Sigmoid colon (tissue), 7 donors: Measurements from ENCODE around the gene LYPD1. TPM values are rescaled to one million over a fixed set of nuclear protein-coding genes. Genes with fewer than 3 reads are reported as not detected.
"Not testable (repeated sequence)": the region's sequence is repeated elsewhere in the genome, so short reads cannot be mapped to it uniquely, and the experiment has no call there.

Experiments used
- DNase-seq: peaks from one replicate; pipeline ENCODE4 v3.0.0-alpha.2; 2019
- H3K27ac ChIP-seq, 4 donors: fragments of 200-600 bp; sonication (generic); one replicate each; pipeline ENCODE4 v1.5.1; 2016 to 2019; ENCODE audit warnings: mild to moderate bottlenecking in 1 of 4
- H3K27me3 ChIP-seq, 3 donors: fragments of 200-600 bp; sonication (generic); one replicate each; pipeline ENCODE4 v1.5.1; 2019; ENCODE audit warnings: mild to moderate bottlenecking in 1 of 3
- H3K36me3 ChIP-seq, 4 donors: fragments of 200-600 bp; sonication (generic); one replicate each; pipeline ENCODE4 v1.5.1; 2016 to 2019
- H3K4me1 ChIP-seq, 4 donors: fragments of 200-600 bp; sonication (generic); one replicate each; pipeline ENCODE4 v1.5.1; 2017 to 2019
- H3K4me3 ChIP-seq, 4 donors: fragments of 200-600 bp; sonication (generic); one replicate each; pipeline ENCODE4 v1.5.1; 2017 to 2019; ENCODE audit warnings: mild to moderate bottlenecking in 2 of 4, moderate library complexity in 1 of 4
- H3K9me3 ChIP-seq, 4 donors: fragments of 200-600 bp in 3 of 4; sonication (generic) in 3 of 4; one replicate each; pipeline versions ENCODE4 v1.5.1 to v1.6.1; 2013 to 2019
- EP300 ChIP-seq, 4 donors: sonication (generic); formaldehyde crosslinking; IDR thresholded peaks; one replicate each; pipeline ENCODE4 v1.6.1; 2017; ENCODE audit warnings: antibody characterized with exemption in 4 of 4
- POLR2A ChIP-seq, 2 donors: fragments of 450-650 bp; IDR thresholded peaks; one replicate each; pipeline ENCODE4 v1.6.1; 2016; ENCODE audit warnings: antibody characterized with exemption in 2 of 2, mild to moderate bottlenecking in 2 of 2, moderate library complexity in 2 of 2
- POLR2AphosphoS5 ChIP-seq, 4 donors: sonication (generic); formaldehyde crosslinking; IDR thresholded peaks; one replicate each; pipeline ENCODE4 v1.6.1; 2017; ENCODE audit warnings: antibody characterized with exemption in 4 of 4
- WGBS, 2 donors: extraction: QIAGEN DNeasy Blood & Tissue Kit; methylation state at CpG; one replicate each; pipeline ENCODE4 v1.1.7; 2013; 5-methylcytosine and 5-hydroxymethylcytosine counted together
- intact Hi-C: fragments of 100-400 bp; cut with DNase I; formaldehyde crosslinking; loops from one replicate; pipeline ENCODE4 v1.15.1; 2023
- polyA plus RNA-seq, 3 donors: library from polyadenylated mRNA; stranded (reverse); fragments of 200-250 nt; gene quantifications; one replicate each; pipeline ENCODE4 v1.2.3, GENCODE V29; 2013
- total RNA-seq, 4 donors: library from RNA; depleted of rRNA; stranded (reverse); fragments of >200 nt; gene quantifications; one replicate each; pipeline ENCODE4 v1.1.0, GENCODE V29; 2016
- TF ChIP-seq, protein P1 (sequence below), 4 experiments: fragments of 450-650 bp in 3 of 4; fragments of 200-600 bp in 1 of 4; IDR thresholded peaks; one replicate each; pipeline ENCODE4 v1.5.1; 2016 to 2019; ENCODE audit warnings: antibody characterized with exemption in 4 of 4, mild to moderate bottlenecking in 3 of 4, moderate library complexity in 2 of 4
- donor health status: healthy with polysubstance abuse.
- donor health status: Bipolar disorder and iron deficiency.
- donor health status: healthy.

LYPD1 gene
- total and polyA plus RNA-seq, 7 donors = 0.82 to 8.0 (median 2.6) TPM; not detected in 1

GRCh38 chr2:132703396-132703795, 33.4 kb upstream of the LYPD1 start:
- no peak overlapping the region for H3K27ac ChIP-seq
- H3K36me3 ChIP-seq = no peaks in the 10 kb centered on the region
- H3K27me3 ChIP-seq = no peaks in the 10 kb centered on the region
- intact Hi-C loops = no loop called here
- no peak overlapping the region for H3K4me3 ChIP-seq
- DNase-seq = no peak
- H3K4me1 ChIP-seq = no peaks in the 10 kb centered on the region
- WGBS, 2 donors = 80 to 86% methylated on average over 4 of the region's 4 CpGs
- TF ChIP-seq, protein P1, sequence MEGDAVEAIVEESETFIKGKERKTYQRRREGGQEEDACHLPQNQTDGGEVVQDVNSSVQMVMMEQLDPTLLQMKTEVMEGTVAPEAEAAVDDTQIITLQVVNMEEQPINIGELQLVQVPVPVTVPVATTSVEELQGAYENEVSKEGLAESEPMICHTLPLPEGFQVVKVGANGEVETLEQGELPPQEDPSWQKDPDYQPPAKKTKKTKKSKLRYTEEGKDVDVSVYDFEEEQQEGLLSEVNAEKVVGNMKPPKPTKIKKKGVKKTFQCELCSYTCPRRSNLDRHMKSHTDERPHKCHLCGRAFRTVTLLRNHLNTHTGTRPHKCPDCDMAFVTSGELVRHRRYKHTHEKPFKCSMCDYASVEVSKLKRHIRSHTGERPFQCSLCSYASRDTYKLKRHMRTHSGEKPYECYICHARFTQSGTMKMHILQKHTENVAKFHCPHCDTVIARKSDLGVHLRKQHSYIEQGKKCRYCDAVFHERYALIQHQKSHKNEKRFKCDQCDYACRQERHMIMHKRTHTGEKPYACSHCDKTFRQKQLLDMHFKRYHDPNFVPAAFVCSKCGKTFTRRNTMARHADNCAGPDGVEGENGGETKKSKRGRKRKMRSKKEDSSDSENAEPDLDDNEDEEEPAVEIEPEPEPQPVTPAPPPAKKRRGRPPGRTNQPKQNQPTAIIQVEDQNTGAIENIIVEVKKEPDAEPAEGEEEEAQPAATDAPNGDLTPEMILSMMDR (IDR thresholded peaks at IDR 0.05) = no peak
- TF ChIP-seq POLR2A (IDR thresholded peaks at IDR 0.05) (no peak), EP300 (IDR thresholded peaks at IDR 0.05) (no peak), POLR2AphosphoS5 (IDR thresholded peaks at IDR 0.05) (no peak)
- H3K9me3 ChIP-seq = no peaks in the 10 kb centered on the region

- no peak overlapping the region for H3K27ac ChIP-seq
- no peaks in the 10 kb centered on the region for H3K4me1 ChIP-seq
- H3K27me3 ChIP-seq = no peaks in the 10 kb centered on the region
- TF ChIP-seq POLR2AphosphoS5 (IDR thresholded peaks at IDR 0.05) = no peak
- TF ChIP-seq, protein P1 (IDR thresholded peaks at IDR 0.05) = no peak
- no peak for TF ChIP-seq POLR2A (IDR thresholded peaks at IDR 0.05)
- no peak for TF ChIP-seq EP300 (IDR thresholded peaks at IDR 0.05)
- no peak for DNase-seq
- H3K4me3 ChIP-seq = no peak overlapping the region
- WGBS, 2 donors = 86 to 91% methylated on average over 2 of the region's 2 CpGs
- H3K36me3 ChIP-seq = no peaks in the 10 kb centered on the region
- intact Hi-C loops = no loop called here
- H3K9me3 ChIP-seq = no peaks in the 10 kb centered on the region
These were observed 31.8 kb upstream of the LYPD1 start for GRCh38 chr2:132701810-132702209.

GRCh38 chr2:132699802-132700201, 29.8 kb upstream of the LYPD1 start:
- H3K4me3 ChIP-seq, DNase-seq, H3K9me3 ChIP-seq, intact Hi-C loops, H3K36me3 ChIP-seq, H3K27ac ChIP-seq, H3K27me3 ChIP-seq, H3K4me1 ChIP-seq: not testable (repeated sequence)
- WGBS, 2 donors = 83 to 94% methylated on average over 1 of the region's 2 CpGs

DNA sequence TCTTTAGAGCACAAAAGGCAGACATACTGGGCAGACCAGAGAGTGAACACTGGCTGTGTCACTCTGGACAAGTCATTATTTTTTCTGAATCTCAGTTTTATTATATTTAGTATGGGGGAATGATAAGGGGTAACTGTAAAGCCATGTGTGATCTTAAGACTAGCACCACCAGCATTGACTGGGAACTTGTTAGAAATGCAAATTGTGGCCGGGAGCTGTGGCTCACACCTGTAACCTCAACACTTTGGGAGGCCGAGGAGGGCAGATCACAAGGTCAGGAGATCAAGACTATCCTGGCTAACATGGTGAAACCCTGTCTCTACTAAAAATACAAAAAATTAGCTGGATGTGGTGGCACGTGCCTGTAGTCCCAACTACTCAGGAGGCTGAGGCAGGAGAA, 28.3 kb upstream of the LYPD1 start:
- H3K27ac ChIP-seq, H3K4me1 ChIP-seq, H3K9me3 ChIP-seq, DNase-seq, H3K36me3 ChIP-seq, H3K27me3 ChIP-seq, intact Hi-C loops, H3K4me3 ChIP-seq: not testable (repeated sequence)
- 79 to 84% methylated on average over 3 of the region's 3 CpGs for WGBS, 2 donors

DNA sequence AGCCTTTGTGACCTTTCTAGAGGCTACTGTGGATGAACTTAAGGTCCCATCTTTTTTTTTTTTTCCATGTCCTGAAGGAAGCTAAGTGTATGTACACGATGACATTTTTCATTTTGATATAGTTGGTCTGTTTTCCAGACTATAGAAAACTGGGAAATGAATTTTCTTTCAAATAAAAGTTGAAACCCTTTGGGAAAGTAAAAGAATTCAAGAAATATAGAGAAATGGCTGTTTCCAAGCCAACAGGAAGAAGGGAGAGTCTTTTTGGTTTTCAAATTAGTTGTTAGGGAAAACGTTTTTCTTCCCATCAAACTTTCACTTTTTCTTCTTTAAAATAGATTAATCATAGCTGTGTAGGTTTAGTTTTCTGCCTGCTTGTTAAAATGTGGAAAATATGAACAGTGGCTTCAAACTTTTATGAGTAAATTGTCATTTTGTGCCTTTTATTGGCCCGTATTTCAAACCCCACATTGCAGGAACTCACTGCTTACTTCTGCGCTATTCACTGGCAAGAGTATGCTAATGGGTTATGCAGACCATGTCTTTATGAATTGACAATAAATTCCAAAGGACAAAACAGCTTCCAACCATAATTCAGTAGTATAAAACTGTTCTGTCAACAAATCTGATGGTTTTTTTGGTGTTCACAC, 27.7 kb upstream of the LYPD1 start:
- no peak overlapping the region for H3K4me3 ChIP-seq
- WGBS, 2 donors = 50 to 53% methylated on average over 4 of the region's 4 CpGs
- intact Hi-C loops = no loop called here
- TF ChIP-seq POLR2AphosphoS5 (IDR thresholded peaks at IDR 0.05) = no peak
- no peak for TF ChIP-seq POLR2A (IDR thresholded peaks at IDR 0.05)
- TF ChIP-seq, protein P1 (IDR thresholded peaks at IDR 0.05) = no peak
- no peak for TF ChIP-seq EP300 (IDR thresholded peaks at IDR 0.05)
- H3K9me3 ChIP-seq = no peaks in the 10 kb centered on the region
- no peaks in the 10 kb centered on the region for H3K36me3 ChIP-seq
- H3K27ac ChIP-seq = no peak overlapping the region
- no peaks in the 10 kb centered on the region for H3K27me3 ChIP-seq
- no peak for DNase-seq
- no peaks in the 10 kb centered on the region for H3K4me1 ChIP-seq

GRCh38 chr2:132692816-132693215, 22.8 kb upstream of the LYPD1 start:
- no peaks in the 10 kb centered on the region for H3K27me3 ChIP-seq
- H3K9me3 ChIP-seq = no peaks in the 10 kb centered on the region
- no peak for DNase-seq
- H3K36me3 ChIP-seq = no peaks in the 10 kb centered on the region
- H3K4me3 ChIP-seq = no peak overlapping the region
- intact Hi-C loops = no loop called here
- 90 to 97% methylated on average over 1 of the region's 1 CpG for WGBS, 2 donors
- TF ChIP-seq, protein P1 (IDR thresholded peaks at IDR 0.05) = no peak
- TF ChIP-seq EP300 (IDR thresholded peaks at IDR 0.05) (no peak), POLR2A (IDR thresholded peaks at IDR 0.05) (no peak), POLR2AphosphoS5 (IDR thresholded peaks at IDR 0.05) (no peak)
- H3K27ac ChIP-seq = no peak overlapping the region
- no peaks in the 10 kb centered on the region for H3K4me1 ChIP-seq
